ENCODE data around the gene ABHD16A. TPM values are rescaled to one million over a fixed set of nuclear protein-coding genes. Genes with fewer than 3 reads are reported as not detected.

ABHD16A gene
- total RNA-seq, 4 donors from 2014 or later, result 37.1 to 62.1 (median 49.9) TPM

- DNase-seq (ENCODE audit: low spot score in 2 of 2), result no peak
- Histone ChIP-seq H3K4me1 (peaks cover 0 to 13% (median 3%) of the 10 kb centered on the region in 4 donors), H3K27ac (no peak overlapping the region), H3K36me3 (peaks cover 0 to 30% (median 0%) of the 10 kb centered on the region in 3 donors), H3K4me3 (no peak overlapping the region), H3K9me3 (no peaks in the 10 kb centered on the region), H3K27me3 (no peaks in the 10 kb centered on the region)
- TF ChIP-seq POLR2A (IDR thresholded peaks at IDR 0.05) (no peak), CTCF (IDR thresholded peaks at IDR 0.05) (no peak), EP300 (IDR thresholded peaks at IDR 0.05) (no peak)
- 29 to 40% methylated on average over 1 of the region's 1 CpG for WGBS, 2 donors
Measured at GRCh38 chr6:31744422-31744821, 41.3 kb upstream of the ABHD16A start.

GRCh38 chr6:31742894-31743293 lies 39.8 kb upstream of the ABHD16A start:
- H3K27ac ChIP-seq, result no peak overlapping the region
- WGBS, 2 donors, result 86 to 87% methylated on average over 3 of the region's 3 CpGs
- H3K36me3 ChIP-seq, result peaks cover 0 to 30% (median 0%) of the 10 kb centered on the region in 3 donors
- DNase-seq (ENCODE audit: low spot score in 2 of 2), result no peak
- H3K27me3 ChIP-seq, result no peaks in the 10 kb centered on the region
- peaks cover 0 to 28% (median 16%) of the 10 kb centered on the region in 4 donors for H3K4me1 ChIP-seq
- no peak for TF ChIP-seq EP300 (IDR thresholded peaks at IDR 0.05)
- TF ChIP-seq CTCF (IDR thresholded peaks at IDR 0.05), result no peak
- no peak for TF ChIP-seq POLR2A (IDR thresholded peaks at IDR 0.05)
- no peaks in the 10 kb centered on the region for H3K9me3 ChIP-seq
- H3K4me3 ChIP-seq, result no peak overlapping the region

- Histone ChIP-seq H3K27me3 (no peaks in the 10 kb centered on the region), H3K27ac (no peak overlapping the region), H3K4me1 (peaks cover 0 to 39% (median 26%) of the 10 kb centered on the region in 4 donors), H3K36me3 (peaks cover 0 to 22% (median 0%) of the 10 kb centered on the region in 3 donors), H3K9me3 (no peaks in the 10 kb centered on the region), H3K4me3 (no peak overlapping the region)
- DNase-seq (ENCODE audit: low spot score in 2 of 2), result no peak
- TF ChIP-seq POLR2A (IDR thresholded peaks at IDR 0.05) (no peak), EP300 (IDR thresholded peaks at IDR 0.05) (no peak), CTCF (IDR thresholded peaks at IDR 0.05) (no peak)
- 85 to 86% methylated on average over 2 of the region's 2 CpGs for WGBS, 2 donors
Measured at GRCh38 chr6:31741815-31742214, 38.7 kb upstream of the ABHD16A start.

GRCh38 chr6:31740397-31741223 lies 37.5 kb upstream of the ABHD16A start:
- TF ChIP-seq EP300 (IDR thresholded peaks at IDR 0.05), result no peak
- no peak for TF ChIP-seq CTCF (IDR thresholded peaks at IDR 0.05)
- no peak for TF ChIP-seq POLR2A (IDR thresholded peaks at IDR 0.05)

More at GRCh38 chr6:31740397-31741223, 37.5 kb upstream of the ABHD16A start:
- H3K4me1 ChIP-seq, result peaks cover 0 to 42% (median 30%) of the 10 kb centered on the region in 4 donors
- DNase-seq (ENCODE audit: low spot score in 2 of 2), result no peak
- H3K27ac ChIP-seq, result peak overlapping the region in 3 of 4 donors; percentile 76 to 91 (median 81)
- no peaks in the 10 kb centered on the region for H3K9me3 ChIP-seq
- H3K36me3 ChIP-seq, result peaks cover 0 to 15% (median 0%) of the 10 kb centered on the region in 3 donors
- H3K4me3 ChIP-seq, result peak overlapping the region; percentile 57 to 82 (median 68)
- no peaks in the 10 kb centered on the region for H3K27me3 ChIP-seq
- 18 to 23% methylated on average over 27 to 29 of the region's 29 CpGs for WGBS, 2 donors

Data from tibial nerve (tissue), 4 donors.